Heart left ventricle (tissue), 13 donors: ENCODE data around the gene LRRC74B.

Experiments
- CTCF ChIP-seq, 12 donors: fragments of 200-600 bp; sonication (generic) in 4 of 12; IDR thresholded peaks; one replicate each; pipeline versions ENCODE4 v1.5.0 to v1.8.0; 2018 to 2022; ENCODE audit warnings: antibody characterized with exemption in 12 of 12, mild to moderate bottlenecking in 5 of 12
- POLR2A ChIP-seq, 2 donors: fragments of 450-650 bp; IDR thresholded peaks; one replicate each; pipeline ENCODE4 v1.6.1; 2017; ENCODE audit warnings: antibody characterized with exemption in 2 of 2, mild to moderate bottlenecking in 2 of 2, moderate library complexity in 2 of 2
- donor health status: ischemic (EF 13 %, LVEDD 7.1; RV severe dilation, severe dysfunction).
- donor health status: DM: no; HTN: yes; CAD: no.
- donor health status: DM: no; HTN: no; CAD: no.
- donor health status: ischemic (EF 25% LVEDD 6.9; RV normal size, moderate dysfunction).
- donor health status: ischemic (EF 25% LVEDD 5.7; RV mildly dilated, moderate dysfunction).
- donor health status: ischemic (EF 35%, LVEDD 5.7; RV mildly dilated, moderate dysfunction).
- donor health status: nonischemic (EF 11% LVEDD 7.7; RV severe dilation, severe dysfunction).
- donor health status: DM: yes; HTN: yes; CAD: no.
- donor health status: PGD.
- donor health status: ischemic (EF 29% LVEDD 5.4; RV normal size, mild dysfunction).
- donor health status: nonischemic (EF 23%, LVEDD 6.1; RV moderate dilation, normal function).

DNA sequence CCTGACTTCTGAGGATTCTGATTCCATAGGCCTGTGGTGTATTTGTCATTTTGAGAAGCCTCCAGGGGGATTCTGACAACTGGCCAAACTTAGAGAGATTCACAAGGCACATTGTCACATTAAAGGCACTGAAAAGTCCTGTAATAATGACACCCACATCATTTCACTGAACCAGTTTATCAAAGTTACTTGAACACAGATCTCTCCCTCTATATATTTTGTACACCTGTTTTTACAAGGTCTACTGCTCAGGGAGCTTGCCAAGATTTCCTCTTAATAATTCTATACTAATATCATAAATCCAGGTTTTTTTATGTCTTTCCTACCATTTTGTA, 50.0 kb downstream of the LRRC74B start:
- TF ChIP-seq CTCF (IDR thresholded peaks at IDR 0.05) = no peak
- no peak for TF ChIP-seq POLR2A (IDR thresholded peaks at IDR 0.05)
